ENCODE data around the gene PTCH1. TPM values are rescaled to one million over a fixed set of nuclear protein-coding genes. Genes with fewer than 3 reads are reported as not detected.

Gene PTCH1
- total RNA-seq, 1 experiment from 2014 or later = 7.6 TPM

- DNase-seq = no peak
- H3K36me3 Mint-ChIP-seq (ENCODE audit: insufficient read depth, unreplicated experiment) = peaks cover 9% of the 10 kb centered on the region
- no TSS peak for BruUV-seq (replicated peaks)
- no peaks in the 10 kb centered on the region for H3K9me3 Mint-ChIP-seq (ENCODE audit: low read depth, unreplicated experiment)
- H3K4me1 Mint-ChIP-seq (ENCODE audit: low read depth, unreplicated experiment) = peaks cover 39% of the 10 kb centered on the region
- no peak overlapping the region for H3K27ac Mint-ChIP-seq (ENCODE audit: unreplicated experiment)
- H3K27me3 Mint-ChIP-seq (ENCODE audit: unreplicated experiment) = no peaks in the 10 kb centered on the region
- intact Hi-C loops (cut with micrococcal nuclease; ENCODE audit: unreplicated experiment) = no loop called here
- TF ChIP-seq CTCF (IDR thresholded peaks at IDR 0.05; ENCODE audit: unreplicated experiment) = no peak
- no peak overlapping the region for H3K4me3 Mint-ChIP-seq (ENCODE audit: low read depth, unreplicated experiment)
- CTCF ChIA-PET = interaction anchor here (0.7 kb wide), 1 partner anchor 84 kb away, joined by 3 read pairs; no protein-coding TSS in a partner anchor
These were observed 105.5 kb downstream of the PTCH1 start for GRCh38 chr9:95411054-95411892.

- intact Hi-C loops (cut with micrococcal nuclease; ENCODE audit: unreplicated experiment) = no loop called here
- TF ChIP-seq CTCF (IDR thresholded peaks at IDR 0.05; ENCODE audit: unreplicated experiment) = no peak
- no peak for DNase-seq
- no TSS peak for BruUV-seq (replicated peaks)
- CTCF ChIA-PET = no interaction called here
- Mint-ChIP-seq H3K27ac (ENCODE audit: unreplicated experiment) (peak overlapping the region; percentile 81), H3K9me3 (ENCODE audit: low read depth, unreplicated experiment) (peaks cover 4% of the 10 kb centered on the region), H3K4me3 (ENCODE audit: low read depth, unreplicated experiment) (peak overlapping the region; percentile 44), H3K4me1 (ENCODE audit: low read depth, unreplicated experiment) (peaks cover 24% of the 10 kb centered on the region), H3K36me3 (ENCODE audit: insufficient read depth, unreplicated experiment) (peaks cover 9% of the 10 kb centered on the region), H3K27me3 (ENCODE audit: unreplicated experiment) (no peaks in the 10 kb centered on the region)
These were observed 106.9 kb downstream of the PTCH1 start for GRCh38 chr9:95409650-95410426.

GRCh38 chr9:95407524-95407923, 109.2 kb downstream of the PTCH1 start:
- Mint-ChIP-seq H3K36me3 (ENCODE audit: insufficient read depth, unreplicated experiment) (peaks cover 9% of the 10 kb centered on the region), H3K4me3 (ENCODE audit: low read depth, unreplicated experiment) (no peak overlapping the region), H3K27ac (ENCODE audit: unreplicated experiment) (no peak overlapping the region), H3K27me3 (ENCODE audit: unreplicated experiment) (no peaks in the 10 kb centered on the region), H3K9me3 (ENCODE audit: low read depth, unreplicated experiment) (peaks cover 4% of the 10 kb centered on the region), H3K4me1 (ENCODE audit: low read depth, unreplicated experiment) (peaks cover 15% of the 10 kb centered on the region)
- TF ChIP-seq CTCF (IDR thresholded peaks at IDR 0.05; ENCODE audit: unreplicated experiment) = no peak
- no TSS peak for BruUV-seq (replicated peaks)
- CTCF ChIA-PET = no interaction called here
- DNase-seq = no peak
- intact Hi-C loops (cut with micrococcal nuclease; ENCODE audit: unreplicated experiment) = no loop called here

- no peaks in the 10 kb centered on the region for H3K27me3 Mint-ChIP-seq (ENCODE audit: unreplicated experiment)
- no peak for TF ChIP-seq CTCF (IDR thresholded peaks at IDR 0.05; ENCODE audit: unreplicated experiment)
- BruUV-seq (replicated peaks) = no TSS peak
- H3K4me3 Mint-ChIP-seq (ENCODE audit: low read depth, unreplicated experiment) = no peak overlapping the region
- no peak for DNase-seq
- CTCF ChIA-PET = no interaction called here
- intact Hi-C loops (cut with micrococcal nuclease; ENCODE audit: unreplicated experiment) = no loop called here
- H3K9me3 Mint-ChIP-seq (ENCODE audit: low read depth, unreplicated experiment) = peaks cover 8% of the 10 kb centered on the region
- no peak overlapping the region for H3K27ac Mint-ChIP-seq (ENCODE audit: unreplicated experiment)
- H3K4me1 Mint-ChIP-seq (ENCODE audit: low read depth, unreplicated experiment) = peaks cover 15% of the 10 kb centered on the region
- H3K36me3 Mint-ChIP-seq (ENCODE audit: insufficient read depth, unreplicated experiment) = peaks cover 5% of the 10 kb centered on the region
These were observed 110.7 kb downstream of the PTCH1 start for GRCh38 chr9:95406121-95406520.
